T-helper 1 cell (primary cell): Measurements from ENCODE around the gene SHC2.
"Not testable (repeated sequence)": the region's sequence is repeated elsewhere in the genome, so short reads cannot be mapped to it uniquely, and the experiment has no call there.

ENCODE experiments used
- DNase-seq, 5 donors: peaks; one replicate each; pipeline ENCODE4 v3.0.0-alpha.2; 2012 to 2020

The SHC2 gene

DNA sequence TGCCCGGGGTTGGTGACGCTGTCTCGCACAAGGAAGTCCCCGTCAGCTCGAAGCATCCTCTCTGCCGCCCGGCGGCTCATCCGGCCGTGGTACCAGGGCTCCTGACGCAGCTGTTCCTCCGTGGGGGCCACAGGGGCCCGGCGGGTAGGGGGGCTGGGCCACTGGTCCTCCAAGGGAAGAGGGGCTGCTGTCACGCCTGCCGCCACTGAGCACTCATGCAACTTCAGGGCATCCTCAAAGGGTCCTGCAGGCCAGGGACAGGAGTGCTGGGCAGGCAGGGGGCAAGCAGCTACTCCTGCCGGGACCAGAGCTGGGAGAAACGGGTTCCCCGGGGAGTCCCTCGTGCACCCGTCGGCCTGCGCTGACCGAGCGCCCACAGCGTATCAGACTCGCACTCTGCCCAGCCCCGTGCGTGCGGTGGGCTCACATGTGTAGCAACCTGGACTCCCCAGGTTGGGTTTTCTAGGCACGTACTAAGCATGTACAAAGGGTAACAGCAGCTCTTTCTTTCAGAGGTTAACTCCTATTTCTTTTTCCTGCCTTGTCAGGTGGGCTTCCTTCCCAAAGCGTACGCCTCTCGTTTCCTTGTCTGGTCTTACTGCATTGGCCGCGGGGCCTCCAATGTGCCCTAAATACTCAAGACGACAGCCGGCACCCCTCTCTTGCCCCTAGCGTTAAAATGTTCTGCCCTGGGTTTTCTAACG is 38.5 kb downstream of the SHC2 start:
- DNase-seq, result no peak

- no peak for DNase-seq
These were observed 40.9 kb downstream of the SHC2 start for GRCh38 chr19:419721-420515.

GRCh38 chr19:418761-419671 is 41.8 kb downstream of the SHC2 start:
- no peak for DNase-seq

- DNase-seq, result no peak
These were observed 44.4 kb downstream of the SHC2 start for GRCh38 chr19:416416-416815.

DNA sequence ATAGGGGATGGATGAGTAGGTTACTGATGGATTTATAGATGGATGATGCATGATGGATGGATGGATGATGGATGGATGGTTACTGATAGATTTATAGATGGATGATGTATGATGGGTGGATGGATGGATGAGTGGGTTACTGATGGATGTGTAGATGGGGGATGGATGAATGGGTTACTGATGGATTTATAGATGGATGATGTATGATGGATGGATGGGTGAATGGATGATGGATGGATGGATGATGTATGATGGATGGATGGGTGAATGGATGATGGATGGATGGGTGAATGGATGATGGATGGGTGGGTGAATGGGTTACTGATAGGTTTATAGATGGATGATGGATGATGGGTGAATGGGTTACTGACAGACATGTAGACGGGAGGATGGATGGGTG is 45.5 kb downstream of the SHC2 start:
- DNase-seq, result no peak

DNA sequence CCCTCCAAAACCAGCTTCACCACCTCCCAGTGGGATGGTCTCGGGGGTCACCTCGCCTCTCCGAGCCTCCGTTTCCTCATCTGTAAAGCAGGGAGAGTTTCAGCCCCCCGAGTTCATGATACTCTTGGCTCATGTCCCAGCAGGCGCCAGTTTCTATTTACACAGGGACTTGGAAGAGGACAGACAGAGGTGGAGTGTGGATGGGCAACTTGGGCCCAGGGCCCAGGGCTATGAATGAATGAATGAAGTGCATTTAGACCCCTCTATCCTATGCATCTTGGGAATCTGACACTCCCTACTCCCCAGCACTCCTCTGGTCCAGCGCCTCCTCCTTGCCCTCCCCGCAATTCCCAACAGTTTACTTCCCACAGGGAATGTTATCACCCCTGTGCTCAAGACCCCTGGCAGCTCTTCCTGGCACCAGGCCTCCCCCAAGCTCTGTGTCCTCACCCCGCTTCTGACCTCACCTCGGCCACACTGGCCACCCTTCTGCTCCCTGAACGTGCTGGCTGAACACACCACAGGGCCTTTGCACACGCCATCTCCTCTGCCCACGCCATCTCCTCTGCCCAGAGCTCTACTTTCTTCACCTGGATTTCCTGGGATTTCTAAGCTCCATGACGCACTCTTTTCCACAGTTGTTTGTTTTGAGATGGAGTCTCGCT is 46.9 kb downstream of the SHC2 start:
- no peak for DNase-seq

DNA sequence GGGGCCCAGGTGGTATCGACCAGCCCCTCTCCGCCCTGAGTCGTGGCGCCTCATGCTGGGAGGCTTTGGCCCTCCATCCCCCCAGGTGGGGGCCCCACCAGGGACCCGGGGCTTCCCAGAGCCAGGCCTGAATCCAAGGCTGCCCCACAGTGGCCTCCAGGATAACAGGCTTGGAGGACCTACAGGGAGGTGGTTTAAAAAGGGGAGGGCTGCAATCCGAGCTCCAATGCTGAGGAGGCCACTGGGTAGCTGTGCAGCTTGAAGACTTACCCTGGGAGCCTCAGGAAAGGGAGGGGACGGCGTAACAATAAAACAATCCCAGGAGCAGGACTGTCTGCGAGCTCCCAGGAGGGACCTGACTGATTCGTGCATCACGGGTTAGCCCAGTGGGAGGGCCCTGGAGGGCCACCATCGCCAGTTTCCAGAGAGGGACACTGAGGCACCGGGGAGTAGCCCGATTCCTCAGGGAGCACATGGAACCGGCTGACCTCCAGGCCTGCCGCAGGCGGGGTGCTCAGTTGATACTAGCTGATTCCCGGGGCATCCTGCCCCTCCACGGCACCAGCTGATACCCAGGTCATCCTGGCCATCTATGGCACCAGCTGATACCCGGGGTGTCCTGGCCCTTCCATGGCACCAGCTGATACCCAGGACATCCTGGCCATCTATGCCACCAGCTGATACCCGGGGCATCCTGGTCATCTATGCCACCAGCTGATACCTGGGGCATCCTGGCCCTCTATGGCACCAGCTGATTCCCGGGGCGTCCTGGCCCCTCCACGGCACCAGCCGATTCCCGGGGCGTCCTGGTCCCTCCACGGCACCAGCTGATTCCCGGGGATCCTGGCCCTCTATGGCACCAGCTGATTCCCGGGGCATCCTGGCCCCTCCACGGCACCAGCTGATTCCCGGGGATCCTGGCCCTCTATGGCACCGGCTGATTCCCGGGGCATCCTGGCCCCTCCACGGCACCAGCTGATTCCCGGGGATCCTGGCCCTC is 48.2 kb downstream of the SHC2 start:
- no peak for DNase-seq

GRCh38 chr19:411723-412355 is 49.0 kb downstream of the SHC2 start:
- no peak for DNase-seq

- not testable (repeated sequence) for DNase-seq
These were observed 49.6 kb downstream of the SHC2 start for GRCh38 chr19:411121-411722.

DNA sequence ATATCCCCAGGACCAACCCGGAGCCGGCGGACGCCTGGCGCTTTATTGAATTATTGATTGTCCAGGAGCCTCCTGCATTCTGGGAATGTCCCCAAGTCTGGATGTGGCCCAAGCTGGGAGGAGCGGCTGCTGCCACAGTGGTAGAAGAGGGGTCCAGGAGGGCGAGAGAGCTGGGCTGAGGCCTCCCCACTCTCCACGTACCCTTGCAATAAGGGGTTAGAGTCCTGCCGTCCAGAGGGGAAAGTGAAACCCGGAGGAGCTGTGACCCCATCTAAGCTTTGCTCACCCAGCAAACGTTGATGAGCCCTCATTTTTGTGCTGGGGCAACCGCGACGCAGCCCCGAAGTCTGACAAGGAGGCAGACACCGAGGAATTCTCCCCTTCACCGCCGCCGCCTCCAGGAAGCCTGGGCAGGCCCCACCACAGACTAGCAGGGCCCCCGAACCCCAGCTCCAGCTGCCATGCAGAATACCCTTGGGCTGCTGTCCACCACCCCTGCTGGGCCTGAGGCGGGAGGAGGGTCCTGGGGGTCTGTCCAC is 50.5 kb downstream of the SHC2 start:
- peak in 1 of 5 donors; percentile 8 for DNase-seq

- DNase-seq, result no peak
These were observed 51.2 kb downstream of the SHC2 start for GRCh38 chr19:409516-410242.

DNA sequence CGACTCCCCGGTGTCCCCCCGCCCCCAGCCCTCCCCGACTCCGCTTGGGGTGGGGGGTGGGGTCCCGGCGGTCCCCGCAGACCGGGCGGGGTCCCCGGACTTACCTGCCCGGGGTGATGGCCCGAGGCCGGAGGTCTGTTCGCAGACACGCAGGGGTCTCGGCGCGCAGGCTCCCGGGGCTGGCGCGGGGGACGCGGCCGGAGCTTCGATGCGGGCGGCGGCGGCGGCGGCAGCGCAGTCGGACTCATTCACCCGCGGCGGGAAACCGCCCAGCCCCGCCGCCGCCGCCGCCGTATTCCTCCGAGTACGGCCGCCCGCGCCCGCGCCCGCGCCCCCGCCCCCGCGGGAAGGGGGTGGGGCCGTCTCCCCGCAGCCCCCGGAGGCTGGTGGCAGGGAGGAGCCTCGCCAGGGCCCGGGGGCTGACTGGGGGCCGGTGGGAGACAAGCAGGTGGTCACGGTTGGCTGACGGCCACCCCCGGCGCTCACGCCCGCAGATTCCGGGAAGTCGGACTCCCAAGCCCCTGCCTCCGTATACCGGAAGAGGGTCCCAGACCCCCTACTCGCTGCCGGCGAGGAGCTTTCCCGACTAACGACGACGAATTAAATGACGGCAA is 51.8 kb downstream of the SHC2 start, which contains the start of gene C2CD4C:
Gene C2CD4C, minus strand, starts transcription at position 246 of the 614 bp plus-strand sequence. CDS start 786 bp downstream, outside the sequence.
- DNase-seq, result peak in 1 of 5 donors; percentile 12

DNA sequence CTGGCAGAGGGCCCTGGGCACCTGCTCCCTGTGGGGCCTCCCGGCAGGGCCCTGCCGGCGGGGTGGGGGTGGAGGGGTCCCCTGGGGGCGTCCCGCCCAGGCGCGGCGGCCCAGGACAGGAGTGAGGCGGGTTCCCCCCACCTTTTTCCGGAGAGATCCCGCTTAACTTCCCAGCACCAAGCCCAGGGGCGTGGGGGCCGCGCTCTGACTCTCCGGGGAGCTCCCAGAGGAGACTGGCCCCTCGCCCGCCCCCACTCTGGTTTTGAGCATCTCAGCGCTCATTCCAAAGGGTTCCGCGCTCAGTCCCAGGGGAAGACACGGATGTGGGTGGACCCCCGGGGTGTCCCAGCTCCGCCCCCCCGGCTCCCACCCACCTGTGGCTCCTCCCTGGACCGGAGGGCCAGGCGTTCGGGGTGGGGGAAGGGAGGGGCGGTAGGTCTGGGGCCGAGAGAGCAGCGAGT is 52.4 kb downstream of the SHC2 start:
- peak in 1 of 5 donors; percentile 12 for DNase-seq

GRCh38 chr19:407511-408440 is 53.1 kb downstream of the SHC2 start:
- DNase-seq, result no peak

DNA sequence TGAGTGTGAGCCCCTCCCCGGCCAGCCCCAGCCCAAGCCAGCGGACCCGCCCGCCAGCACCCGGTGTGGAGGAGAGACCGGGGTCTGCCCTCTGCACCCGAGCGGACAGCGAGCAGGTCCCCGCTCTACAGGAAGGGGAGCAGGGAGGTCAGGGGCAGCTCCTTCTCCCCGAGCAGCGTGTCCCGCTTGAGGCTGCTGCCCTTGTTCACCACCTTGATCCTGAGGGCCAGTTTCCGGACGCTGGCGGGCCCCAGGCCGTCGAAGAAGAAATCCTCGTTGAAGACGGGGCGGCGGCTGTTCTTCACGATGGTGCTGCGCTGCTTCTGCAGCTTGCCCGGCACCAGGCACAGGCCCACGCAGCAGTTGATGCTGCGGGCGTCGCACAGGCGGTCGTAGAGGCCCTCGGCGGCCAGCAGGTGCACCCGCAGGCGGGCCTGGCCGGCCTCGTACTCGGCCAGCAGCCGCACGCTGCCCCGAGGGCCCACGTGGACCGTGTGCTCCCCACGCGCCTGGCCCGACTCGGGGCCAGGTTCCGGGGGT is 53.8 kb downstream of the SHC2 start:
- DNase-seq, result no peak

DNA sequence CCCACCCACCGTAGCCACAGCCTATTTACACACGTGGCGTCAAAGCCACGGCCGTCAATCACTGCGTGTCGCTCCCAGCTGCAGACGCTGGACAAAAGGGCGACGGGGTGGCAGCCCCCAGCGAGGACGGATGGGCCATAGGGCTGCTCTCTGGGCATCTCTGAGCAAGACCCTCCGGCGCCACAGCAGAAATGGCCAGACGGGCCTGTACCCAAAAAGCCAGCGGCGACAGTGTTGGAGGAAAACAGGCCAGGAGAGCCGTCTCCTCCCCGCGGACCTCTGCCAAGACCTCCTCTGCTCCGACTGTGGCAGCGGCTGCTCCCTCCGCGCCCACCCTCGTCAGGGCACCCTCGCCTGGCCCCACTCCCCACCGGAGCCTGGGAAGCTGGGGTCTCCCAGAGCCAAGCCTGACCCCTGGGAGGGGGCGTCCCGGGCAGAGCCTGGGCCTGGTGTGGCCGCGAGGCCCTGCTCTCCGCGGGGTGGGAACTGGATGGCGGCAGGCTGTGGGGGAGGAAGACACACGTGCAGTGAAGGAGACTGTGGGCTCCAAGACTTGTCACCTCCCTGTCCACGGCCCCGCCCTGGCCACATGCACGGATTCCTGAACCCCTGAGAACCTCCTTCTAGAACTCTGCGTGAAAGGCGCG is 54.6 kb downstream of the SHC2 start:
- DNase-seq, result no peak
